ENCODE measurements around the gene SVOP.

Gene SVOP

GRCh38 chr12:109047081-109047805 is 26.4 kb upstream of the SVOP start:
- Histone ChIP-seq H3F3A (ENCODE audit: control insufficient read depth, insufficient read depth) (no peaks in the 10 kb centered on the region), H3K36me3 (ENCODE audit: control insufficient read depth, low read length) (no peaks in the 10 kb centered on the region), H3K4me3 (ENCODE audit: low read length) (no peak overlapping the region), H3K4me1 (ENCODE audit: control insufficient read depth, low read length) (peaks cover 6% of the 10 kb centered on the region), H3K27me3 (ENCODE audit: control insufficient read depth, low read length) (peaks cover 13% of the 10 kb centered on the region), H3K79me2 (ENCODE audit: control insufficient read depth, low read length) (no peaks in the 10 kb centered on the region), H3K9me2 (replicated peaks; ENCODE audit: control insufficient read depth, low read length) (no peaks in the 10 kb centered on the region), H4K20me1 (ENCODE audit: control insufficient read depth, insufficient read depth, low read depth, low read length) (no peaks in the 10 kb centered on the region), H3K27ac (ENCODE audit: low read depth, low read length) (no peak overlapping the region), H3K4me2 (ENCODE audit: low read length) (no peak overlapping the region), H3K9me3 (ENCODE audit: control insufficient read depth, insufficient read depth, low read length) (no peaks in the 10 kb centered on the region)
- TF ChIP-seq, protein P1, sequence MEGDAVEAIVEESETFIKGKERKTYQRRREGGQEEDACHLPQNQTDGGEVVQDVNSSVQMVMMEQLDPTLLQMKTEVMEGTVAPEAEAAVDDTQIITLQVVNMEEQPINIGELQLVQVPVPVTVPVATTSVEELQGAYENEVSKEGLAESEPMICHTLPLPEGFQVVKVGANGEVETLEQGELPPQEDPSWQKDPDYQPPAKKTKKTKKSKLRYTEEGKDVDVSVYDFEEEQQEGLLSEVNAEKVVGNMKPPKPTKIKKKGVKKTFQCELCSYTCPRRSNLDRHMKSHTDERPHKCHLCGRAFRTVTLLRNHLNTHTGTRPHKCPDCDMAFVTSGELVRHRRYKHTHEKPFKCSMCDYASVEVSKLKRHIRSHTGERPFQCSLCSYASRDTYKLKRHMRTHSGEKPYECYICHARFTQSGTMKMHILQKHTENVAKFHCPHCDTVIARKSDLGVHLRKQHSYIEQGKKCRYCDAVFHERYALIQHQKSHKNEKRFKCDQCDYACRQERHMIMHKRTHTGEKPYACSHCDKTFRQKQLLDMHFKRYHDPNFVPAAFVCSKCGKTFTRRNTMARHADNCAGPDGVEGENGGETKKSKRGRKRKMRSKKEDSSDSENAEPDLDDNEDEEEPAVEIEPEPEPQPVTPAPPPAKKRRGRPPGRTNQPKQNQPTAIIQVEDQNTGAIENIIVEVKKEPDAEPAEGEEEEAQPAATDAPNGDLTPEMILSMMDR (IDR thresholded peaks at IDR 0.05; ENCODE audit: low read depth, low read length, poor library complexity, severe bottlenecking): no peak
- no peak for TF ChIP-seq EZH2phosphoT487 (IDR thresholded peaks at IDR 0.05; ENCODE audit: borderline replicate concordance, low read length)

GRCh38 chr12:109044241-109044640 is 23.4 kb upstream of the SVOP start:
- TF ChIP-seq EZH2phosphoT487 (IDR thresholded peaks at IDR 0.05; ENCODE audit: borderline replicate concordance, low read length): no peak
- TF ChIP-seq, protein P1 (IDR thresholded peaks at IDR 0.05; ENCODE audit: low read depth, low read length, poor library complexity, severe bottlenecking): no peak
- Histone ChIP-seq H3K4me1 (ENCODE audit: control insufficient read depth, low read length) (no peaks in the 10 kb centered on the region), H3K79me2 (ENCODE audit: control insufficient read depth, low read length) (no peaks in the 10 kb centered on the region), H4K20me1 (ENCODE audit: control insufficient read depth, insufficient read depth, low read depth, low read length) (no peaks in the 10 kb centered on the region), H3K9me3 (ENCODE audit: control insufficient read depth, insufficient read depth, low read length) (no peaks in the 10 kb centered on the region), H3K36me3 (ENCODE audit: control insufficient read depth, low read length) (no peaks in the 10 kb centered on the region), H3K4me2 (ENCODE audit: low read length) (no peak overlapping the region), H3F3A (ENCODE audit: control insufficient read depth, insufficient read depth) (no peaks in the 10 kb centered on the region), H3K9me2 (replicated peaks; ENCODE audit: control insufficient read depth, low read length) (no peaks in the 10 kb centered on the region), H3K27me3 (ENCODE audit: control insufficient read depth, low read length) (peaks cover 13% of the 10 kb centered on the region), H3K27ac (ENCODE audit: low read depth, low read length) (no peak overlapping the region), H3K4me3 (ENCODE audit: low read length) (no peak overlapping the region)

- no peak overlapping the region for H3K4me2 ChIP-seq (ENCODE audit: low read length)
Observed at GRCh38 chr12:109036975-109037374, 16.1 kb upstream of the SVOP start.

More at GRCh38 chr12:109036975-109037374, 16.1 kb upstream of the SVOP start:
- Histone ChIP-seq H3K9me2 (replicated peaks; ENCODE audit: control insufficient read depth, low read length) (no peaks in the 10 kb centered on the region), H3K27me3 (ENCODE audit: control insufficient read depth, low read length) (no peaks in the 10 kb centered on the region; the same call in 1 of the 2 replicates), H3K36me3 (ENCODE audit: control insufficient read depth, low read length) (no peaks in the 10 kb centered on the region), H3F3A (ENCODE audit: control insufficient read depth, insufficient read depth) (no peaks in the 10 kb centered on the region), H3K4me3 (ENCODE audit: low read length) (no peak overlapping the region), H3K79me2 (ENCODE audit: control insufficient read depth, low read length) (no peaks in the 10 kb centered on the region), H4K20me1 (ENCODE audit: control insufficient read depth, insufficient read depth, low read depth, low read length) (no peaks in the 10 kb centered on the region), H3K4me1 (ENCODE audit: control insufficient read depth, low read length) (no peaks in the 10 kb centered on the region), H3K27ac (ENCODE audit: low read depth, low read length) (no peak overlapping the region), H3K9me3 (ENCODE audit: control insufficient read depth, insufficient read depth, low read length) (no peaks in the 10 kb centered on the region)
- TF ChIP-seq, protein P1 (IDR thresholded peaks at IDR 0.05; ENCODE audit: low read depth, low read length, poor library complexity, severe bottlenecking): no peak
- no peak for TF ChIP-seq EZH2phosphoT487 (IDR thresholded peaks at IDR 0.05; ENCODE audit: borderline replicate concordance, low read length)

Data from DOHH2 (cell line).